K562 (cell line): ENCODE results near the gene HYI. TPM values are rescaled to one million over a fixed set of nuclear protein-coding genes. Genes with fewer than 3 reads are reported as not detected.

Source experiments
- ATAC-seq: fragments of 200-7000 bp; cut with Tn5 transposase; 3 replicates; pipeline ENCODE4 v1.9.1; 2020; ENCODE audit warnings: moderate library complexity
- BruUV-seq: library from RNA; stranded (reverse); fragments of 400-500 nt; replicated peaks from 2 replicates; lab custom pipeline; 2021; lab: Mats Ljungman, UMichigan
- CTCF ChIA-PET: fragments of 300-600 bp; formaldehyde crosslinking; extraction: SDS; loops from one replicate; lab custom pipeline; 2021; ENCODE audit warnings: low intra/inter-chr PET ratio; lab: Yijun Ruan, JAX
- POLR2A ChIA-PET: fragments of 300-600, 350-650 bp; sonication (Branson Sonifier 250); formaldehyde crosslinking; extraction: SDS; loops from one replicate; lab custom pipeline; 2021; ENCODE audit warnings: antibody characterized with exemption, inconsistent platforms; lab: Yijun Ruan, JAX
- DNase-seq, 4 experiments: peaks; one replicate each; pipeline versions ENCODE4 v3.0.0 to v3.0.0-alpha.2; 2011 to 2018; ENCODE audit warnings: low spot score in 3 of 4, mixed read lengths in 3 of 4; ENCODE audit errors: extremely low read depth in 1 of 4
- FAIRE-seq: peaks from 2 replicates; lab custom pipeline; 2011; peaks lifted over from hg19 to GRCh38; lab: Jason Lieb, UNC
- H2AFZ ChIP-seq: 2 replicates; pipeline ENCODE4 v1.6.0; 2011; ENCODE audit warnings: low read depth, low read length, control low read depth, inconsistent platforms
- H3K27ac ChIP-seq: fragments of 200-600 bp; 3 replicates; pipeline ENCODE4 v1.8.0; 2011; ENCODE audit warnings: low read depth, mild to moderate bottlenecking, control low read depth, inconsistent platforms, low read length, moderate library complexity, mixed read lengths; ENCODE audit errors: extremely low read depth
- H3K27me3 ChIP-seq, 2 experiments: fragments of 300-600 bp in 1 of 2; 2 replicates in 1 of 2; 3 replicates in 1 of 2; pipeline versions ENCODE4 v1.6.0 to v1.8.0; 2011; ENCODE audit warnings: inconsistent platforms in 2 of 2, low read length in 2 of 2, mild to moderate bottlenecking in 1 of 2, mixed read lengths in 1 of 2, moderate library complexity in 1 of 2; ENCODE audit not compliant: control insufficient read depth in 2 of 2, insufficient read depth in 2 of 2
- H3K36me3 ChIP-seq: fragments of 300-600 bp; 3 replicates; pipeline ENCODE4 v1.8.0; 2011; ENCODE audit warnings: mild to moderate bottlenecking, low read length, inconsistent platforms; ENCODE audit not compliant: control insufficient read depth, insufficient read depth
- H3K4me1 ChIP-seq, 2 experiments: fragments of 200-600 bp in 1 of 2; replicated peaks in 1 of 2; 2 replicates in 1 of 2; 3 replicates in 1 of 2; pipeline versions ENCODE4 v1.5.1 to v1.8.0; 2011; ENCODE audit warnings: inconsistent platforms in 2 of 2, low read length in 2 of 2, mild to moderate bottlenecking in 1 of 2, mixed read lengths in 1 of 2, moderate library complexity in 1 of 2; ENCODE audit not compliant: control insufficient read depth in 2 of 2, insufficient read depth in 2 of 2
- H3K4me2 ChIP-seq: 2 replicates; pipeline ENCODE4 v1.6.1; 2011; ENCODE audit warnings: low read length, control low read depth, inconsistent platforms, mixed read lengths; ENCODE audit not compliant: insufficient read depth
- H3K4me3 ChIP-seq: fragments of 200-600 bp; sonication (generic), shearing (Covaris generic); 2 replicates; pipeline ENCODE4 v1.5.1; 2016; ENCODE audit warnings: control low read depth, inconsistent platforms
- H3K79me2 ChIP-seq: fragments of 200-600 bp; 3 replicates; pipeline ENCODE4 v1.8.0; 2011; ENCODE audit warnings: low read length, inconsistent platforms; ENCODE audit not compliant: control insufficient read depth, insufficient read depth
- H3K9ac ChIP-seq, 2 experiments: 2 replicates each; pipeline versions ENCODE4 v1.6.0 to v1.6.1; 2011; ENCODE audit warnings: low read depth in 2 of 2, low read length in 2 of 2, control low read depth in 1 of 2, inconsistent platforms in 1 of 2, mild to moderate bottlenecking in 1 of 2, mixed read lengths in 1 of 2; ENCODE audit not compliant: insufficient read depth in 1 of 2
- H3K9me1 ChIP-seq: one replicate; pipeline ENCODE4 v1.6.0; 2011; ENCODE audit warnings: inconsistent platforms, mild to moderate bottlenecking, low read length, moderate library complexity; ENCODE audit not compliant: control insufficient read depth, insufficient read depth
- H3K9me3 ChIP-seq: replicated peaks from 2 replicates; pipeline ENCODE4 v1.5.1; 2011; ENCODE audit warnings: low read depth, low read length, inconsistent platforms; ENCODE audit not compliant: control insufficient read depth, insufficient read depth
- H4K20me1 ChIP-seq: replicated peaks from 2 replicates; pipeline ENCODE4 v1.6.1; 2011; ENCODE audit warnings: low read length, inconsistent platforms, mixed read lengths; ENCODE audit not compliant: control insufficient read depth, insufficient read depth
- CTCF ChIP-seq, 3 experiments: IDR thresholded peaks in 2 of 3; conservative IDR thresholded peaks in 1 of 3; 2 replicates each; pipeline ENCODE4 v1.5.1; 2011 to 2012; ENCODE audit warnings: low read length in 3 of 3, mild to moderate bottlenecking in 3 of 3, control low read depth in 2 of 3, improper control_type of control experiment in 1 of 3, inconsistent platforms in 1 of 3, low read depth in 1 of 3, mixed read lengths in 1 of 3, moderate library complexity in 1 of 3; ENCODE audit not compliant: insufficient read depth in 2 of 3
- ELF4 ChIP-seq: fragments of 450-650 bp; formaldehyde crosslinking; IDR thresholded peaks from 2 replicates; pipeline ENCODE4 v1.4.0; 2022; ENCODE audit warnings: missing genetic modification characterization
- ESRRB ChIP-seq: fragments of 250-450 bp; sonication (Bioruptor Pico); IDR thresholded peaks from 2 replicates; pipeline ENCODE4 v1.5.0; 2020; ENCODE audit warnings: mild to moderate bottlenecking, moderate library complexity, borderline replicate concordance
- MBD1 ChIP-seq: fragments of 250-450 bp; sonication (Bioruptor Pico); IDR thresholded peaks from 2 replicates; pipeline ENCODE4 v1.8.0; 2022; ENCODE audit warnings: inconsistent platforms
- RFX5 ChIP-seq: IDR thresholded peaks from 2 replicates; pipeline ENCODE4 v1.6.1; 2011; ENCODE audit warnings: low read depth, mild to moderate bottlenecking, improper control_type of control experiment, low read length
- SPI1 ChIP-seq: IDR thresholded peaks from 2 replicates; pipeline ENCODE4 v1.6.1; 2011; ENCODE audit warnings: low read depth, low read length, control low read depth, borderline replicate concordance
- TEAD2 ChIP-seq: fragments of 450-650 bp; IDR thresholded peaks from 2 replicates; pipeline ENCODE4 v1.6.1; 2016; ENCODE audit warnings: missing genetic modification characterization, control low read depth, missing compliant biosample characterization
- ZBTB12 ChIP-seq: fragments of 250-450 bp; sonication (Bioruptor Pico); IDR thresholded peaks from 2 replicates; pipeline ENCODE4 v1.4.0; 2020
- ZBTB33 ChIP-seq: sonication (generic); formaldehyde crosslinking; IDR thresholded peaks from 2 replicates; pipeline ENCODE4 v1.8.1; 2023; ENCODE audit warnings: mild to moderate bottlenecking, missing genetic modification reagents
- ZNF134 ChIP-seq: fragments of 250-450 bp; sonication (Bioruptor Pico); conservative IDR thresholded peaks from 2 replicates; pipeline ENCODE4 v1.4.0; 2020
- ZNF655 ChIP-seq: fragments of 250-450 bp; sonication (Bioruptor Pico); IDR thresholded peaks from 2 replicates; pipeline ENCODE4 v1.5.0; 2021
- WGBS: fragments of 100-300 bp; shearing (Covaris generic); methylation state at CpG from one replicate; pipeline ENCODE4 v1.1.6; 2016; ENCODE audit warnings: low coverage, mixed read lengths; ENCODE audit not compliant: insufficient coverage; ENCODE audit errors: missing lambda C conversion rate; 5-methylcytosine and 5-hydroxymethylcytosine counted together
- in situ Hi-C: fragments of 300-500 bp; cut with MboI; formaldehyde crosslinking; loops from 4 replicates; pipeline ENCODE4 v1.15.0; 2018; ENCODE audit warnings: inconsistent platforms, mixed read lengths
- intact Hi-C: fragments of 100-400 bp; cut with micrococcal nuclease; formaldehyde crosslinking; loops from 2 replicates; pipeline ENCODE4 v1.14.2; 2022
- polyA plus RNA-seq, 8 experiments: library from polyadenylated mRNA; depleted of rRNA in 4 of 8; stranded (reverse) in 5 of 8; unstranded in 3 of 8; fragments of >200 nt; fragmentation: Nextera tagmentation in 2 of 8; fragmentation: Illumina TruSeq in 1 of 8; extraction: Ambion mirVana in 2 of 8; extraction: Trizol in 1 of 8; gene quantifications; 2 replicates each; pipeline versions ENCODE4 v1.2.1 to v1.2.3, GENCODE V29; 2011 to 2014; ENCODE audit warnings: inconsistent platforms in 1 of 8, missing spikeins in 1 of 8
- total RNA-seq, 7 experiments: library from RNA; depleted of rRNA in 6 of 7; stranded (reverse); fragments of >200 nt in 6 of 7; fragmentation: Illumina TruSeq in 2 of 7; extraction: Trizol in 2 of 7; gene quantifications; 2 replicates each; pipeline versions ENCODE4 v1.2.1 to v1.2.3, GENCODE V29; 2011 to 2021; ENCODE audit warnings: low replicate concordance in 1 of 7

HYI gene
- total and polyA plus RNA-seq, 9 of the 15 experiments (the other 6 are each of a cell fraction or from before 2014, with no cell fraction given), result 0.04 to 4.1 (median 1.4) TPM; not detected in 1

- TF ChIP-seq ZNF134 (CRISPR knock-in tag) (no peak), ZBTB12 (CRISPR knock-in tag) (no peak), ESRRB (CRISPR knock-in tag) (no peak)
Observed at GRCh38 chr1:43449708-43450069, 4.0 kb downstream of the HYI start (continued).

GRCh38 chr1:43448955-43449707 is 4.6 kb downstream of the HYI start:
- ChIA-PET CTCF (no interaction called here), POLR2A (interaction anchor here (0.5 to 1.2 kb wide), 3 partner anchors 10 to 1754 kb away, joined by 3 to 7 read pairs (median 3); no protein-coding TSS in a partner anchor)
- intact Hi-C loops, result no loop called here
- 0 out of 4 replicates have a peak overlapping the region, but pooled peaks of 1 of the 2 experiments have one; percentile 55 for H3K9ac ChIP-seq
- DNase-seq, result no peak
- peaks cover 4% of the 10 kb centered on the region for H3K9me1 ChIP-seq
- no peaks in the 10 kb centered on the region for H3K79me2 ChIP-seq
- ATAC-seq, result no peak
- H3K4me3 ChIP-seq, result no peak overlapping the region
- no peaks in the 10 kb centered on the region for H3K27me3 ChIP-seq
- peaks cover 8 to 24% of the 10 kb centered on the region in 2 experiments; a peak in 4 of 5 replicates for H3K4me1 ChIP-seq
- no peak overlapping the region for H3K4me2 ChIP-seq
- no peak overlapping the region for H3K27ac ChIP-seq
- H4K20me1 ChIP-seq, result peaks cover 4% of the 10 kb centered on the region; the same call in 1 of the 2 replicates
- no peaks in the 10 kb centered on the region for H3K9me3 ChIP-seq
- peak; percentile 11 for FAIRE-seq
- in situ Hi-C loops, result no loop called here
- WGBS, result 58% methylated on average over 11 of the region's 11 CpGs
- no peak overlapping the region for H2AFZ ChIP-seq
- H3K36me3 ChIP-seq, result peaks cover 53% of the 10 kb centered on the region; the same call in 2 of the 3 replicates
- BruUV-seq, result no TSS peak
- TF ChIP-seq ELF4 (CRISPR knock-in tag) (no peak), ZNF655 (CRISPR knock-in tag) (no peak), CTCF (IDR thresholded peaks at IDR 0.05 in 2 of 3, conservative IDR thresholded peaks at IDR 0.05 in 1 of 3; ENCODE audit: insufficient read depth in 2 of 3, low read depth in 1 of 3, low read length in 3 of 3) (no peak), MBD1 (CRISPR knock-in tag) (no peak), SPI1 (no peak), TEAD2 (tag) (no peak), ZBTB33 (no peak), RFX5 (no peak)
